DMS114 treated with DMSO at 0.1 percent for 48 hours (cell line): ENCODE data around the gene RIMS3.
"Not testable (repeated sequence)": the region's sequence is repeated elsewhere in the genome, so short reads cannot be mapped to it uniquely, and the experiment has no call there.

Source experiments
- DNase-seq: peaks from one replicate; lab custom pipeline; 2025; ENCODE audit not compliant: unreplicated experiment; lab: John Stamatoyannopoulos, UW

Gene RIMS3

DNA sequence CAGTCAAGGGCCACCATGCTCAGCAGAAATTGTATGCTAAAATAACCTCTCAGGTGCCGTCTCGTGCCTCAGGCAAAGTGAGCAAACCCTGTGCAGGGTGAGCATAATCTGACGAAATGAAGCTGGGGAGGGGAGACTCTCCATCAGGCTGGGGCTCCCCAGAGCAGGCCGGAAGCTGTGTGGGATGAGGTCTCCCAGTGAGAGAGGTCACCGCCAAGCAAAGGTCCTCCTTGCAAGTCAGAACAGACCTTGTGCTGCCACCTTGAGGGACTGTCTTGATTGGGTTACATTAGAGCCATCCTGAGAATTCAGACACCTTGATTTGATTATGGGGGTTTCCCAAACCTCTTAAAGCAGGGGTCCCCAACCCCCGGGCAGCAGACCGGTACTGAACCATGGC, 69.9 kb downstream of the RIMS3 start:
- no peak for DNase-seq

DNA sequence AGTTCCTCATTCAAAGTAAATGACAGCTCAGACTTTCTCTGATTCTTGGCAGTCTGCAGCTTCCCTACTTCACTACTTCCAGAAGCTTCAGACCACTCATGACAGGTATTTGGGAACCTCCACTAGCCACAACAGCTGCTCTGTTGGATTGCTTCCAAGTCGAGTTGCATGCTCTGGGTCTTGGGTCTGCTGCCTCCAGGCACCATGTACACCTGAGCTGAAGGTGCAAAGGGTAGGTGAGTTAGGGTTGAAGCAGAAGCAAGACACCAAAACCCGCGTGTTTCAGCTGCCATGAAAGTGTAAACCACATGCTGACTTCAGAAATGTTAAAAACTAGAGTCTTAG, 71.3 kb downstream of the RIMS3 start:
- no peak for DNase-seq

DNA sequence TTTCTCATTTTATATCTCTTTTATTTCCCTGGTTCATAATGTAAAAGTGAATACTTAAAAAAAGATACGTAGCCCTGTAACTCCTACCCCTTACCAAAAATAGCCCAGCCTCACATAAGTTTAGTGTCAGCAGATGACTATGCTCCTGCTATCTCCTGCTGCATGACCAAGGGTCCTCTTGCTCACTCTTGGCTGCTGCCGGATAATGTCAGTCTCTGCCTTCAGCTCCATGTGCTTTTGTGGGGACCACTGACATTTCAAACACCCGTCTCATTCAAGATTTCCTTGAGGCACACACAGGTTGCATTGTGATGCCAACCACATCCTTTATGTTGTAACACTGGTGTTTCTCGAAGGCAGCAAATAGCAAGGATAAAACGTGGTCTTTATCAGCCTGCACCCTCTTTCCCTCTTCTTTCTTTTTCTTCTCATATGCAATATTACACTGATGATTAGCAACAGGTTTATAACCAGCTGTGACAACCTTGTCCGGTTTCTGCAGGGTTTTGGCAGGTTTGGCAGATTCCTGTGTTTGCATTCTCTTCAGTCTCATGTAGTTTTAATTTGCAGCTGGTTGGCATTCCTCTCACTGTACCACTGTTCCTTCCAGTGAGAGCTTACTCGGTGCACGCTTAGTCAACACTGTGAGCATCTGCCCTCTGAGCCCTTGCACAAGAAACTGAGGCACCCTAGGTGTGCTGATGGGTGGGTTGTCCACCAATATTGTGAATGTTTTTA, 71.9 kb downstream of the RIMS3 start:
- DNase-seq = no peak

DNA sequence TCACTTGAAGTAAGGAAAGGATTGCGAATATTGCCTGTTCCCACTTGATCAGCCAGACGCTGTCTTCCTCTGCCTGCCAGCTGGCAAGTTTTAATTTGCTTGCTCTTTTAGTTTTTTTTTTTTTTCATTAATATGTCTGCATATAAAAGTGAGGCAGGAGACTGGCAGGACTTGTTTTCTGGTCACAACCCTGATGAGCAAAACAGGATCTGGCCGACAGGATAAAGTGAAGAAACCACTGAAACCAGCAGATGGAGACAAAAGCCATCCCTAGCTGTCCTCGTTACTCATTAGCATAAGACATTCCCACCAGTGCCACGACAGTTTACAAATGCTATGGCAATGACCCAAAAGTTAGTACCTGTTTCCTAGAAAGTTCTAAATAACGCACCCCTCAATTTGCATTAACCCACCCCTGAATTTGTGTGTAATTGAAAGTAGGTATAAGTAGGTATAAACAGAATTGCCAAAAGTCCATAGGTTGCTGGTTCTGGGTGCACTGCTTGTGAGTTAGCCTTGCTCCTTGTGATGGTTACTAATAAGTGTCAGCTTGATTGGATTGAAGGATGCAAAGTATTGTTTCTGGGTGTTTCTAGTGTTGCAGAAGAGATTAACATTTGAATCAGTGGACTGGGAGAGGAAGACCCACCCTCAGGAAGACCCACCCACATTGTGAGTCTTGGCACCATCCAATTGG, 73.2 kb downstream of the RIMS3 start:
- peak; percentile 58 for DNase-seq

DNA sequence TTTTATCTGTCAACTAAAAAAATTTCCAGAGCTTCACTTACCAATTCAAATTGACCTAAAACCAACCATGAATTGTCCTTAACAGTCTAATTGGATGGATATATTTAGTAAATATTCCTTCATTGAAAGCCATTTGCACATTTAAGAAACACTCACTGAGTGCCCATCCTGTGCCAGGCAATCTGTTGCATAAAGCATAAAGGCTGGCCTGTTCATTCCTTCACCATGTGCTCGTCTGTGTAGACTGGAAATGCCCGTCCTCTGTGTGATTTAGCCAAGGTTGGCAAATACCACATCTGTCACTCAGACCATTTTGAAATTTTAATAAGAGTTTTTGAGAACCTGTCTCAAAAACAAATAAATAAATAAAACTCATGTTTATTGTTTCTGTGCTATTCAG, 76.9 kb downstream of the RIMS3 start:
- DNase-seq = no peak

DNA sequence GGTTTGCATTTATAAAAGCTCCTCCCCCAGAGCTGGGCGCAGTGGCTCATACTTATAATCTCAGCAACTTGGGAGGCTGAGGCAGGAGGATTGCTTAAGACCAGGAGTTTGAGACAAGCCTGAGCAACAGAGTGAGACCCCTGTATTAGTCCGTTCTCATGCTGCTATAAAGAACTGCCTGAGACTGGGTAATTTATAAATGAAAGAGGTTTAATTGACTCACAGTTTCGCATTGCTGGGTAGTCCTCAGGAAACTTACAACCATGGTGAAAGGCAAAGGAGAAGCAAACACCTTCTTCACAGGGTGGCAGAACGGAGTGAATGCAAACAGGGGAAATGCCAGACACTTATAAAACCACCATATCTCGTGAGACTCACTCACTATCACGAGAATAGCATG, 81.5 kb downstream of the RIMS3 start:
- no peak for DNase-seq

DNA sequence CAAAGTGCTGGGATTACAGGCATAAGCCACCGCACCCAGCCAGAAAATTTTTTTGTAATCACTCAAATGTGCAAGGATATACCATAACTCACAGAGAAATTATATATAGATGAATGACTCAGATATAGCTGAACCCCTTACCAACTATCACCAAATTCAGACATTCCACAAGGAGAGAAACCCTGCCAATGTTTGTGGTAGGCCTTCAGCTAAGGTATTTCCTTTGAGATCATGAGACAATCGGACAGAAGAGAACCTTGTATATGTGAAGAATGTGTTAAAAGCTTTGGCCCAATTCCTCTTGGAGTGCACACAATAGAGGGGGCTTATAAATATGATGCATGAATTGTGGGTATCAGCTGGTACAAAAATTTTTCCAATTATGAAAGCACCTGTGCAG, 83.4 kb downstream of the RIMS3 start:
- no peak for DNase-seq

DNA sequence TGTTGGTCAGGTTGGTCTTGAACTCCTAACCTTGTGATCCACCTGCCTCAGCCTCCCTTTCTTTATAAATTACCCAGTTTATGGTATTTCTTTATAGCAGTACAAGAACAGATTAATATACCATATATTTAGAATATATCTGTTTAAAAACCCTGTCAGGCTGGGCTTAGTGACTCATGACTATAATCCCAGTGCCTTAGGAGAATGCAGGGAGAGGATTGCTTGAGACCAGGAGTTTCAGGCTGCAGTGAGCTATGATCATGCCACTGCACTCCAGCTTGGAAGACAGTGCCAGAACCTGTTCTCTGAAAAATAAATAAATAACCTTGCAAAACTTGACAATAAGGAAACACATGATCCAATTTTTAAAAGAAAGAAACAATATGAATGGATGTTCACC, 90.1 kb downstream of the RIMS3 start:
- no peak for DNase-seq

DNA sequence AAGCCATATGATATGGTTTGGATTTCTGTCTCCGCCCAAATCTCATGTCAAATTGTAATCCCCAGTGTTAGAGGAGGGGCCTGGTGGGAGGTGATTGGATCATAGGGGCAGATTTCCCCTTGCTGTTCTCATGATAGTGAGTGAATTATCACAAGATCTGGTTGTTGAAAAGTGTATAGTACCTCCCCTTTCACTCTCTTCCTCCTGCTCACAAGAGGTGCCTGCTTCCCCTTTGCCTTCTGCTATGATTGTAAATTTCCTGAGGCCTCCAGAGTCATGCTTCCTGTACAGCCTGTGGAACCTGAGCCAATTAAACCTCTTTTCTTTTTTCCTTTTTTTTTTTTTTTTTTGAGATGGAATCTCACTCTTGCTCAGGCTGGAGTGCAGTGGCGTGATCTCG, 90.7 kb downstream of the RIMS3 start:
- not testable (repeated sequence) for DNase-seq
